IMR-90 (cell line): ENCODE measurements around the gene RAPGEF5. TPM values are rescaled to one million over a fixed set of nuclear protein-coding genes. Genes with fewer than 3 reads are reported as not detected.

ENCODE experiments used
- ATAC-seq: fragments of 200-7000 bp; cut with Tn5 transposase; 2 replicates; pipeline ENCODE4 v1.9.1; 2020; ENCODE audit warnings: low read depth, mild to moderate bottlenecking, moderate library complexity
- BruUV-seq: library from RNA; stranded (reverse); fragments of 400-500 nt; replicated peaks from 2 replicates; lab custom pipeline; 2021; lab: Mats Ljungman, UMichigan
- CTCF ChIA-PET: fragments of 300-600 bp; formaldehyde crosslinking; extraction: SDS; loops from one replicate; lab custom pipeline; 2021; ENCODE audit warnings: antibody characterized with exemption; lab: Yijun Ruan, JAX
- POLR2A ChIA-PET: fragments of 300-600 bp; sonication (Branson Sonifier 250); formaldehyde crosslinking; loops from one replicate; lab custom pipeline; 2022; ENCODE audit warnings: antibody characterized with exemption; ENCODE audit not compliant: unreplicated experiment; lab: Charles Lee
- DNase-seq: peaks from one replicate; pipeline ENCODE4 v3.0.0; 2013
- H2AFZ ChIP-seq: replicated peaks from 2 replicates; pipeline ENCODE3; 2013; ENCODE audit warnings: low read length, mild to moderate bottlenecking; ENCODE audit not compliant: poor library complexity
- H2AK5ac ChIP-seq: 2 replicates; pipeline ENCODE4 v1.6.1; 2013; ENCODE audit warnings: low read depth, low read length, inconsistent platforms
- H2AK9ac ChIP-seq: replicated peaks from 2 replicates; pipeline ENCODE3; 2013; ENCODE audit warnings: mild to moderate bottlenecking, low read depth, low read length, moderate library complexity; ENCODE audit not compliant: poor library complexity
- H2BK120ac ChIP-seq: 2 replicates; pipeline ENCODE4 v1.6.1; 2013; ENCODE audit warnings: low read depth, low read length, inconsistent platforms
- H2BK15ac ChIP-seq: 3 replicates; pipeline ENCODE4 v1.6.1; 2013; ENCODE audit warnings: low read depth, low read length, inconsistent platforms
- H2BK20ac ChIP-seq: 2 replicates; pipeline ENCODE4 v1.6.1; 2013; ENCODE audit warnings: low read depth, mild to moderate bottlenecking, inconsistent platforms, low read length, moderate library complexity
- H2BK5ac ChIP-seq: 2 replicates; pipeline ENCODE4 v1.6.1; 2013; ENCODE audit warnings: mild to moderate bottlenecking, low read depth, low read length, inconsistent platforms; ENCODE audit not compliant: poor library complexity, severe bottlenecking
- H3K14ac ChIP-seq: replicated peaks from 2 replicates; pipeline ENCODE4 v1.6.1; 2013; ENCODE audit warnings: low read depth, low read length, inconsistent platforms
- H3K18ac ChIP-seq: 2 replicates; pipeline ENCODE4 v1.6.1; 2013; ENCODE audit warnings: low read depth, low read length, control low read depth
- H3K23ac ChIP-seq: 2 replicates; pipeline ENCODE4 v1.6.1; 2013; ENCODE audit warnings: low read depth, low read length, inconsistent platforms
- H3K27ac ChIP-seq: 2 replicates; pipeline ENCODE4 v1.5.1; 2013; ENCODE audit warnings: mild to moderate bottlenecking, control low read depth, low read length; ENCODE audit not compliant: insufficient read depth
- H3K27me3 ChIP-seq: 2 replicates; pipeline ENCODE4 v1.6.1; 2013; ENCODE audit warnings: low read length; ENCODE audit not compliant: control insufficient read depth, insufficient read depth
- H3K36me3 ChIP-seq: 2 replicates; pipeline ENCODE4 v1.6.1; 2013; ENCODE audit warnings: low read length, mixed read lengths; ENCODE audit not compliant: control insufficient read depth, insufficient read depth
- H3K4ac ChIP-seq: 2 replicates; pipeline ENCODE4 v1.6.1; 2013; ENCODE audit warnings: low read depth, low read length, inconsistent platforms
- H3K4me1 ChIP-seq: 2 replicates; pipeline ENCODE4 v1.6.1; 2013; ENCODE audit warnings: low read length, mixed read lengths; ENCODE audit not compliant: control insufficient read depth, insufficient read depth
- H3K4me2 ChIP-seq: 2 replicates; pipeline ENCODE4 v1.6.1; 2013; ENCODE audit warnings: low read depth, mild to moderate bottlenecking, control low read depth, low read length, moderate library complexity
- H3K4me3 ChIP-seq: 2 replicates; pipeline ENCODE4 v1.5.1; 2013; ENCODE audit warnings: low read depth, mild to moderate bottlenecking, control low read depth, low read length, moderate library complexity; ENCODE audit not compliant: insufficient read depth
- H3K56ac ChIP-seq: 2 replicates; pipeline ENCODE4 v1.6.1; 2013; ENCODE audit warnings: low read length, inconsistent platforms; ENCODE audit not compliant: insufficient read depth; ENCODE audit errors: extremely low read depth
- H3K79me1 ChIP-seq, 2 experiments: 2 replicates each; pipeline ENCODE4 v1.6.1; 2013; ENCODE audit warnings: low read length in 2 of 2, inconsistent platforms in 1 of 2, low read depth in 1 of 2
- H3K9ac ChIP-seq: 2 replicates; pipeline ENCODE4 v1.6.1; 2013; ENCODE audit warnings: low read depth, low read length, control low read depth
- H3K9me1 ChIP-seq: 2 replicates; pipeline ENCODE4 v1.6.1; 2013; ENCODE audit warnings: low read length, inconsistent platforms; ENCODE audit not compliant: insufficient read depth
- H3K9me3 ChIP-seq: 2 replicates; pipeline ENCODE4 v1.6.1; 2013; ENCODE audit warnings: low read length; ENCODE audit not compliant: control insufficient read depth, insufficient read depth
- H4K20me1 ChIP-seq: 2 replicates; pipeline ENCODE4 v1.6.1; 2013; ENCODE audit warnings: low read length, inconsistent platforms; ENCODE audit not compliant: insufficient read depth
- H4K5ac ChIP-seq: 2 replicates; pipeline ENCODE4 v1.6.1; 2013; ENCODE audit warnings: mild to moderate bottlenecking, low read depth, low read length, control low read depth
- H4K8ac ChIP-seq, 2 experiments: 2 replicates each; pipeline ENCODE4 v1.6.1; 2013; ENCODE audit warnings: low read depth in 2 of 2, low read length in 2 of 2, control low read depth in 1 of 2, inconsistent platforms in 1 of 2
- H4K91ac ChIP-seq: 2 replicates; pipeline ENCODE4 v1.6.1; 2013; ENCODE audit warnings: low read depth, low read length, inconsistent platforms; ENCODE audit not compliant: insufficient read depth
- MAZ ChIP-seq: IDR thresholded peaks from 2 replicates; pipeline ENCODE4 v1.6.1; 2012; ENCODE audit warnings: low read depth, mild to moderate bottlenecking, low read length, improper control_type of control experiment, moderate library complexity, borderline replicate concordance
- MXI1 ChIP-seq: IDR thresholded peaks from 2 replicates; pipeline ENCODE4 v1.6.1; 2012; ENCODE audit warnings: low read depth, mild to moderate bottlenecking, low read length, moderate library complexity, borderline replicate concordance
- RFX5 ChIP-seq: IDR thresholded peaks from 2 replicates; pipeline ENCODE4 v1.8.0; 2012; ENCODE audit warnings: low read depth, mild to moderate bottlenecking, low read length, moderate library complexity
- WGBS, 2 experiments: methylation state at CpG; one replicate each; pipeline versions ENCODE4 v1.1.5 to v1.1.7; 2013; ENCODE audit warnings: missing lambda C conversion rate in 2 of 2; ENCODE audit not compliant: insufficient read length in 1 of 2; ENCODE audit errors: extremely low coverage in 2 of 2; 5-methylcytosine and 5-hydroxymethylcytosine counted together
- dilution Hi-C: fragments of 300-500 bp; cut with HindIII; formaldehyde crosslinking; loops from one replicate; pipeline ENCODE4 v1.14.3; 2018; ENCODE audit warnings: low sequenced_read_pairs; ENCODE audit not compliant: unreplicated experiment
- in situ Hi-C: fragments of 300-500 bp; cut with MboI; formaldehyde crosslinking; loops from 3 replicates; pipeline ENCODE4 v1.14.3; 2019; ENCODE audit warnings: low sequenced_read_pairs, inconsistent platforms, mixed read lengths
- intact Hi-C: fragments of 100-400 bp; cut with micrococcal nuclease; formaldehyde crosslinking; loops from 2 replicates; pipeline ENCODE4 v1.10.0; 2022
- polyA plus RNA-seq, 3 experiments: library from polyadenylated mRNA; depleted of rRNA; stranded (reverse); fragments of >200 nt; gene quantifications; 2 replicates each; pipeline ENCODE4 v1.2.3, GENCODE V29; 2012; ENCODE audit warnings: low replicate concordance in 1 of 3
- total RNA-seq: library from RNA; depleted of rRNA; stranded (reverse); fragments of >200 nt; gene quantifications from 2 replicates; pipeline ENCODE4 v1.2.3, GENCODE V29; 2012

The RAPGEF5 gene
- total and polyA plus RNA-seq, 2 of the 4 experiments (the other 2 are of a cell fraction), result 0.05 to 0.18 TPM

DNA sequence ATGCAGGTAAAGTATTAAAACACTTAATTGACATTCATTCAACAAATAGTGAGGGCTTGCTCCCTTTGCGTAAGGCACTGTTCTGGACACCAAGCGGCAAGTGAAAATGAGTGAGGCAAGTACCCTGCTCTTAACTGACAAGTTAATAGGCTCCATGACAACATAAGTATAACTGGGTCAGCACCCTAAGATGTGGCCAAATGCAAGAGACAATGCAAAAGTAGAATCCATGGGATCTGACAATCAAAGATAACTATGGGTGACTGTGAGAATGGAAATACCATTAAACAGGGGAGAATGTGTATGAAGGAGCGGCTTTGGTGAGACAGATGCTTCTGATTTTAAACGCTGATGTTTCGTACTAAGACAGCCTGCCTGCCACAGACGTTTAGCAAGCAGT lies 160.5 kb downstream of the RAPGEF5 start:
- H3K56ac ChIP-seq, result no peak overlapping the region
- H4K20me1 ChIP-seq, result no peaks in the 10 kb centered on the region
- in situ Hi-C loops, result no loop called here
- no peak overlapping the region for H3K27ac ChIP-seq
- CTCF ChIA-PET, result no interaction called here
- TF ChIP-seq MXI1 (no peak), MAZ (no peak), RFX5 (no peak)
- H3K9me1 ChIP-seq, result no peaks in the 10 kb centered on the region
- 52% methylated on average over 3 of the region's 6 CpGs; no CpG with 5 or more reads in 1 of the 2 experiments for WGBS, 2 experiments
- H3K4me3 ChIP-seq, result no peak overlapping the region
- no peak overlapping the region for H2BK20ac ChIP-seq
- DNase-seq (no peak), ATAC-seq (no peak)
- no peak overlapping the region for H3K18ac ChIP-seq
- no peak overlapping the region for H4K91ac ChIP-seq
- POLR2A ChIA-PET, result no interaction called here
- no peak overlapping the region for H4K5ac ChIP-seq
- H3K9me3 ChIP-seq, result no peaks in the 10 kb centered on the region
- no peak overlapping the region for H2BK5ac ChIP-seq
- H3K4me1 ChIP-seq, result no peaks in the 10 kb centered on the region
- dilution Hi-C loops, result no loop called here
- H3K79me1 ChIP-seq, result no peaks in the 10 kb centered on the region
- H2AFZ ChIP-seq, result no peak overlapping the region
- no peak overlapping the region for H4K8ac ChIP-seq
- peaks cover 5% of the 10 kb centered on the region for H3K27me3 ChIP-seq
- BruUV-seq, result no TSS peak
- no peak overlapping the region for H3K14ac ChIP-seq
- no peak overlapping the region for H3K23ac ChIP-seq
- H2BK120ac ChIP-seq, result no peak overlapping the region
- no peaks in the 10 kb centered on the region for H3K36me3 ChIP-seq
- no peak overlapping the region for H3K9ac ChIP-seq
- H2AK5ac ChIP-seq, result no peak overlapping the region
- H3K4ac ChIP-seq, result no peak overlapping the region
- no peak overlapping the region for H3K4me2 ChIP-seq
- intact Hi-C loops, result no loop called here
- H2BK15ac ChIP-seq, result no peak overlapping the region
- H2AK9ac ChIP-seq, result no peak overlapping the region
